Esophagus muscularis mucosa (tissue), 4 donors: ENCODE results near the gene ESRRB. TPM values are rescaled to one million over a fixed set of nuclear protein-coding genes. Genes with fewer than 3 reads are reported as not detected.

Experiments used
- DNase-seq: peaks from one replicate; pipeline ENCODE4 v3.0.0-alpha.2; 2017; ENCODE audit errors: extremely low spot score
- H3K27ac ChIP-seq, 4 donors: fragments of 200-600 bp; sonication (generic); replicated peaks in 1 of 4; 1 replicate in 3 of 4; 2 replicates in 1 of 4; pipeline ENCODE4 v1.5.1; 2016 to 2019; ENCODE audit warnings: mild to moderate bottlenecking in 1 of 4
- H3K27me3 ChIP-seq, 4 donors: fragments of 200-600 bp; sonication (generic); one replicate each; pipeline versions ENCODE4 v1.5.1 to v1.6.0; 2016 to 2019
- H3K36me3 ChIP-seq, 4 donors: fragments of 200-600 bp; sonication (generic); one replicate each; pipeline ENCODE4 v1.5.1; 2016 to 2019
- H3K4me1 ChIP-seq, 4 donors: fragments of 200-600 bp; sonication (generic); one replicate each; pipeline ENCODE4 v1.5.1; 2016 to 2019
- H3K4me3 ChIP-seq, 4 donors: fragments of 200-600 bp; sonication (generic); 1 replicate in 2 of 4; 2 replicates in 2 of 4; pipeline ENCODE4 v1.5.1; 2016 to 2019; ENCODE audit warnings: mild to moderate bottlenecking in 4 of 4, moderate library complexity in 1 of 4
- H3K9me3 ChIP-seq, 4 donors: fragments of 200-600 bp; sonication (generic); 1 replicate in 3 of 4; 2 replicates in 1 of 4; pipeline ENCODE4 v1.5.1; 2016 to 2019
- CTCF ChIP-seq, 3 experiments: fragments of 200-600 bp in 2 of 3; fragments of 450-650 bp in 1 of 3; sonication (generic) in 2 of 3; IDR thresholded peaks; one replicate each; pipeline ENCODE4 v1.5.1; 2017 to 2019; ENCODE audit warnings: antibody characterized with exemption in 3 of 3, mild to moderate bottlenecking in 2 of 3, moderate library complexity in 1 of 3
- EP300 ChIP-seq: sonication (generic); formaldehyde crosslinking; IDR thresholded peaks from one replicate; pipeline ENCODE4 v1.6.1; 2017; ENCODE audit warnings: antibody characterized with exemption
- POLR2A ChIP-seq: fragments of 450-650 bp; IDR thresholded peaks from one replicate; pipeline ENCODE4 v1.6.1; 2017; ENCODE audit warnings: antibody characterized with exemption, moderate library complexity, mild to moderate bottlenecking, low read depth
- POLR2AphosphoS5 ChIP-seq, 2 donors: sonication (generic); formaldehyde crosslinking; IDR thresholded peaks; one replicate each; pipeline ENCODE4 v1.6.1; 2017; ENCODE audit warnings: antibody characterized with exemption in 2 of 2
- WGBS: methylation state at CpG from one replicate; pipeline ENCODE4 v1.1.5; 2018; 5-methylcytosine and 5-hydroxymethylcytosine counted together
- intact Hi-C: fragments of 100-400 bp; cut with DNase I; formaldehyde crosslinking; loops from one replicate; pipeline ENCODE4 v1.15.1; 2023
- total RNA-seq, 4 donors: library from RNA; depleted of rRNA; stranded (reverse); fragments of >200 nt; gene quantifications; one replicate each; pipeline versions ENCODE4 v1.1.0 to v1.2.1, GENCODE V29; 2016

Gene ESRRB
- total RNA-seq, 4 donors from 2014 or later, result 0.17 to 0.26 TPM; not detected in 2

- Histone ChIP-seq H3K36me3 (peaks cover 0 to 5% (median 0%) of the 10 kb centered on the region in 4 donors), H3K27ac (no peak overlapping the region), H3K27me3 (no peaks in the 10 kb centered on the region), H3K4me1 (no peaks in the 10 kb centered on the region), H3K4me3 (no peak overlapping the region), H3K9me3 (no peaks in the 10 kb centered on the region)
- no peak for DNase-seq
- intact Hi-C loops, result no loop called here
- WGBS, result 43% methylated on average over 8 of the region's 10 CpGs
- TF ChIP-seq CTCF (IDR thresholded peaks at IDR 0.05) (no peak), EP300 (no peak), POLR2AphosphoS5 (IDR thresholded peaks at IDR 0.05) (no peak), POLR2A (no peak)
These were observed 114.8 kb downstream of the ESRRB start for GRCh38 chr14:76490735-76491134.

DNA sequence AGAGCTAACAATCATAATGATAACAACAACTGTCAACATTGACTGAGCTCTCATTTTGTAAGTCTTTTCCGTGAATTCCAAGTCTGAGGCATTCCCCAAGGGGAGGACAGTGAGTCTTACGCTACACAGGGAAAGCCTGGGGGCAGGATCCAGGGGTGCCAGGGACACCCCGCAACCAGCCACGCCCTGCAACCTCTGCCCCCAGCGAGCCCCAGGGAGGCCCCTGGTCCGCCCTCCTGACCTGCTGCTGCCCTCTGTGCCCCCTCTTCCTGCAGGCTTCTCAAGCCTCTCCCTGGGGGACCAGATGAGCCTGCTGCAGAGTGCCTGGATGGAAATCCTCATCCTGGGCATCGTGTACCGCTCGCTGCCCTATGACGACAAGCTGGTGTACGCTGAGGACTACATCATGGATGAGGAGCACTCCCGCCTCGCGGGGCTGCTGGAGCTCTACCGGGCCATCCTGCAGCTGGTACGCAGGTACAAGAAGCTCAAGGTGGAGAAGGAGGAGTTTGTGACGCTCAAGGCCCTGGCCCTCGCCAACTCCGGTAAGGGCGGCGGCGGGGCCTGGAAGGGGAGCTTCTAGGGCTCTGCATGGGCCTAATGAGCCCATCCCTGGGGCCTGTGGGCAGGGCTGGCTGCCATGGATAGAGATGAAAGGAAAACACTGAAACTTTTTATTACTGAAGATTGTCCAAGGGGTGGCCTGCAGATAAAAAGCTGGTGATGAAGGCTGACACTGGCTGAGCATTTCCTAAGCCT is 115.4 kb downstream of the ESRRB start:
- H3K27ac ChIP-seq, result no peak overlapping the region
- H3K4me3 ChIP-seq, result no peak overlapping the region
- no peaks in the 10 kb centered on the region for H3K9me3 ChIP-seq
- DNase-seq, result no peak
- peaks cover 0 to 5% (median 0%) of the 10 kb centered on the region in 4 donors for H3K36me3 ChIP-seq
- H3K4me1 ChIP-seq, result no peaks in the 10 kb centered on the region
- no peak for TF ChIP-seq EP300
- no peak for TF ChIP-seq POLR2A
- TF ChIP-seq POLR2AphosphoS5 (IDR thresholded peaks at IDR 0.05), result no peak
- TF ChIP-seq CTCF (IDR thresholded peaks at IDR 0.05), result no peak
- intact Hi-C loops, result no loop called here
- no peaks in the 10 kb centered on the region for H3K27me3 ChIP-seq
- 88% methylated on average over 18 of the region's 22 CpGs for WGBS

DNA sequence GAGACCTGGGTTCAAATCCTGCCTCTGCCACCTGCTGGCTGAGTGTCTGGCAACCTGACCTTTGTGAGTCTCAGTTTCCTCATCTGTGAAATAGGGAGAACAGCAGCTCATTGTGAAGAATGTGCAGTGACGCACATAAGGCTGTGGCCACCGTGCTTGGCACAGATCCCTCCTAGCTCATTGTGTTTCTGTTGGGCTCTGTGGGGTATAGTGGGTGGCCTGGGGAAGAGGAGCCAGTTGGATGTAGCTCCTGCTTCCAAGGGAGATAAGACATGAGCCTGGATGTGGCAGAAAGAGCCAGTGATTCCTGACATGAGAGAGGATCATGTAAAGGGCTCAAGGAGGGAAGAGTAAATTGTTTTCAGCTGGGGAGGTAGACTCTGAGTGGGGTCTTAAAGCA is 120.0 kb downstream of the ESRRB start:
- intact Hi-C loops, result no loop called here
- peaks cover 0 to 9% (median 0%) of the 10 kb centered on the region in 4 donors for H3K36me3 ChIP-seq
- DNase-seq, result no peak
- H3K27ac ChIP-seq, result no peak overlapping the region
- H3K9me3 ChIP-seq, result no peaks in the 10 kb centered on the region
- no peaks in the 10 kb centered on the region for H3K4me1 ChIP-seq
- H3K4me3 ChIP-seq, result no peak overlapping the region
- peaks cover 0 to 11% (median 0%) of the 10 kb centered on the region in 4 donors for H3K27me3 ChIP-seq
- 96% methylated on average over 2 of the region's 2 CpGs for WGBS
- TF ChIP-seq POLR2A (no peak), EP300 (no peak), CTCF (IDR thresholded peaks at IDR 0.05) (no peak), POLR2AphosphoS5 (IDR thresholded peaks at IDR 0.05) (no peak)

DNA sequence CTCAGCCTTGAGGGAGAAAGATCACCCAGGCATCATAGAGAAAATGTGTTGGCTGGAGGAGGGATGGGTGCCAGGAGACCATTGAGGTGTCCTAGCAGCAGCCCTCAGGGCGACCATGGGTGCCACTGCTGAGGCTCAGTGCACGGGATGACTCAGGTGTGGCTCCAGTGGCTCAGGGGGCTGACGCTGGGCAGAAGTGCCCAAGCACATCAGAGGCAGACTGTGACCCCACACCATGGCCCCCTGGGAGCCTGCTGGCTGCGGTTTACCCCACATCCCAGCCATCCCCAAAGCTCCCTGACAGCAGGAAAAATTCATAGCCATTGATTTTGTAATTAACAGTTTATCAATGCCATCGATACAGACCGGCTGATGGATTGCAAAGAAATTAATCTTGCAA is 120.7 kb downstream of the ESRRB start:
- Histone ChIP-seq H3K9me3 (no peaks in the 10 kb centered on the region), H3K27me3 (peaks cover 0 to 11% (median 0%) of the 10 kb centered on the region in 4 donors), H3K36me3 (peaks cover 0 to 9% (median 0%) of the 10 kb centered on the region in 4 donors), H3K4me3 (no peak overlapping the region), H3K4me1 (no peaks in the 10 kb centered on the region), H3K27ac (no peak overlapping the region)
- intact Hi-C loops, result no loop called here
- TF ChIP-seq POLR2A, result no peak
- TF ChIP-seq CTCF (IDR thresholded peaks at IDR 0.05), result no peak
- no peak for TF ChIP-seq POLR2AphosphoS5 (IDR thresholded peaks at IDR 0.05)
- TF ChIP-seq EP300, result no peak
- DNase-seq, result no peak
- 57% methylated on average over 4 of the region's 6 CpGs for WGBS
